GM19328 (cell line): ENCODE measurements around the gene AUTS2.

Experiments
- ATAC-seq: cut with Tn5 transposase; IDR thresholded peaks from one replicate; pipeline ENCODE4 v1.9.1; 2021; ENCODE audit warnings: mild to moderate bottlenecking, moderate library complexity; ENCODE audit not compliant: unreplicated experiment

AUTS2 gene

GRCh38 chr7:70093205-70093904 lies 495.1 kb downstream of the AUTS2 start:
- no peak for ATAC-seq

- no peak for ATAC-seq
Measured at GRCh38 chr7:70094831-70095230, 496.6 kb downstream of the AUTS2 start.

GRCh38 chr7:70097645-70098044 lies 499.4 kb downstream of the AUTS2 start:
- ATAC-seq = no peak

- ATAC-seq = no peak
Measured at GRCh38 chr7:70098133-70098561, 499.9 kb downstream of the AUTS2 start.

- no peak for ATAC-seq
Measured at GRCh38 chr7:70098905-70099672, 500.8 kb downstream of the AUTS2 start.

GRCh38 chr7:70104243-70104642 lies 506.0 kb downstream of the AUTS2 start:
- no peak for ATAC-seq

GRCh38 chr7:70113078-70113477 lies 514.8 kb downstream of the AUTS2 start:
- no peak for ATAC-seq

GRCh38 chr7:70113536-70113935 lies 515.3 kb downstream of the AUTS2 start:
- ATAC-seq = no peak

- no peak for ATAC-seq
Measured at GRCh38 chr7:70114806-70115205, 516.5 kb downstream of the AUTS2 start.

- ATAC-seq = no peak
Measured at GRCh38 chr7:70116244-70116643, 518.0 kb downstream of the AUTS2 start.

- no peak for ATAC-seq
Measured at GRCh38 chr7:70116867-70117266, 518.6 kb downstream of the AUTS2 start.

- no peak for ATAC-seq
Measured at GRCh38 chr7:70120851-70121250, 522.6 kb downstream of the AUTS2 start.

GRCh38 chr7:70131817-70132216 lies 533.5 kb downstream of the AUTS2 start:
- ATAC-seq = no peak

GRCh38 chr7:70132226-70132851 lies 534.1 kb downstream of the AUTS2 start:
- ATAC-seq = no peak

GRCh38 chr7:70132852-70133690 lies 534.8 kb downstream of the AUTS2 start:
- ATAC-seq = no peak

- no peak for ATAC-seq
Measured at GRCh38 chr7:70134029-70134770, 535.9 kb downstream of the AUTS2 start.

- ATAC-seq = no peak
Measured at GRCh38 chr7:70135656-70136055, 537.4 kb downstream of the AUTS2 start.

GRCh38 chr7:70137126-70137525 lies 538.9 kb downstream of the AUTS2 start:
- no peak for ATAC-seq

- no peak for ATAC-seq
Measured at GRCh38 chr7:70142247-70142932, 544.1 kb downstream of the AUTS2 start.
